Small intestine (tissue), 7 donors: ENCODE data around the gene PRSS57. TPM values are rescaled to one million over a fixed set of nuclear protein-coding genes. Genes with fewer than 3 reads are reported as not detected.

ENCODE experiments used
- DNase-seq, 2 donors: peaks; one replicate each; pipeline versions ENCODE4 v3.0.0 to v3.0.0-alpha.2; 2013
- FAIRE-seq: peaks from 2 replicates; lab custom pipeline; 2012; peaks lifted over from hg19 to GRCh38; lab: Jason Lieb, UNC
- H3K27ac ChIP-seq, 3 donors: one replicate each; pipeline ENCODE4 v1.5.1; 2013; ENCODE audit warnings: low read length in 2 of 3, mild to moderate bottlenecking in 2 of 3, control low read depth in 1 of 3, inconsistent platforms in 1 of 3, low read depth in 1 of 3, moderate library complexity in 1 of 3
- H3K27me3 ChIP-seq, 3 donors: one replicate each; pipeline ENCODE4 v1.6.1; 2013; ENCODE audit warnings: low read length in 3 of 3, inconsistent platforms in 1 of 3; ENCODE audit not compliant: control insufficient read depth in 3 of 3, insufficient read depth in 3 of 3
- H3K36me3 ChIP-seq, 3 donors: one replicate each; pipeline ENCODE4 v1.6.1; 2013; ENCODE audit warnings: low read length in 3 of 3, inconsistent platforms in 1 of 3, low read depth in 1 of 3, mild to moderate bottlenecking in 1 of 3, moderate library complexity in 1 of 3; ENCODE audit not compliant: control insufficient read depth in 3 of 3, insufficient read depth in 2 of 3
- H3K4me1 ChIP-seq, 3 donors: one replicate each; pipeline ENCODE4 v1.6.1; 2013; ENCODE audit warnings: low read length in 2 of 3, inconsistent platforms in 1 of 3, low read depth in 1 of 3, mild to moderate bottlenecking in 1 of 3, moderate library complexity in 1 of 3; ENCODE audit not compliant: control insufficient read depth in 3 of 3, insufficient read depth in 2 of 3
- H3K4me3 ChIP-seq, 3 donors: one replicate each; pipeline ENCODE4 v1.5.1; 2013; ENCODE audit warnings: low read length in 3 of 3, control low read depth in 1 of 3, inconsistent platforms in 1 of 3, low read depth in 1 of 3, mild to moderate bottlenecking in 1 of 3, moderate library complexity in 1 of 3
- H3K9me3 ChIP-seq, 2 donors: one replicate each; pipeline ENCODE4 v1.6.1; 2013; ENCODE audit warnings: low read depth in 1 of 2, low read length in 1 of 2; ENCODE audit not compliant: control insufficient read depth in 2 of 2, insufficient read depth in 1 of 2
- WGBS, 3 donors: extraction: QIAGEN DNeasy Blood & Tissue Kit; methylation state at CpG; one replicate each; pipeline ENCODE4 v1.1.7; 2013; 5-methylcytosine and 5-hydroxymethylcytosine counted together
- polyA plus RNA-seq, 4 donors: library from polyadenylated mRNA; stranded (reverse) in 3 of 4; unstranded in 1 of 4; fragments of 200-250 nt in 3 of 4; fragments of 120-200 nt in 1 of 4; gene quantifications; one replicate each; pipeline versions ENCODE4 v1.2.1 to v1.2.3, GENCODE V29; 2013
- donor health status: healthy with polysubstance abuse.
- donor health status: control.
- donor health status: control.
- donor health status: Bipolar disorder and iron deficiency.
- donor health status: healthy.

PRSS57 gene
- polyA plus RNA-seq, 4 donors: 0.95 TPM; not detected in 3

DNA sequence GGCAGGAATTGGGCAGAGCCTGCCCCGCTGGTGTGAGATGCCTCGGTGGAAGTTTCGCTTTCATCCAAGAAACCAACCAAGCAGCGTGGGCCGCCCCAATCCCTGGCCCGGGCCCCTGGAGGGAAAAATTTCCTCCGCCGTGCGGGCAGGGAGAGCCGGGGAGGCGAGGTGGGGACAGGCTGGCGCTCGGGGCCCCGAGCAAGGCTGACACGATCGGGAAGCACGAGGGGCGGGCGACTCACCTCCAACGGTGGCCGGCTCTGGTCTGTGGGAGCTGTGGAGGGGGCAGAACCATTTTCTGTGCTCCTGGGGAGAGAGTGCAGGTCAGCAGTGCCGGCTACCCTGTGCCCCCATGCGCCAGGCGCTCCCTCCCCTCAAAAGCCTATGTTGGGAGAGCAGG is 43.3 kb downstream of the PRSS57 start:
- WGBS, 3 donors: 87 to 89% (median 89%) methylated on average over 23 to 24 of the region's 24 CpGs
- H3K4me3 ChIP-seq: no peak overlapping the region
- no peak for FAIRE-seq
- H3K36me3 ChIP-seq: peaks cover 28 to 92% (median 30%) of the 10 kb centered on the region in 3 donors
- no peak for DNase-seq
- H3K27ac ChIP-seq: no peak overlapping the region
- H3K4me1 ChIP-seq: peaks cover 0 to 2% (median 0%) of the 10 kb centered on the region in 3 donors
- no peaks in the 10 kb centered on the region for H3K9me3 ChIP-seq
- H3K27me3 ChIP-seq: no peaks in the 10 kb centered on the region

GRCh38 chr19:651114-651818 is 44.0 kb downstream of the PRSS57 start:
- peaks cover 28 to 92% (median 37%) of the 10 kb centered on the region in 3 donors for H3K36me3 ChIP-seq
- no peak for FAIRE-seq
- 93 to 95% (median 95%) methylated on average over 38 to 58 of the region's 58 CpGs for WGBS, 3 donors

DNA sequence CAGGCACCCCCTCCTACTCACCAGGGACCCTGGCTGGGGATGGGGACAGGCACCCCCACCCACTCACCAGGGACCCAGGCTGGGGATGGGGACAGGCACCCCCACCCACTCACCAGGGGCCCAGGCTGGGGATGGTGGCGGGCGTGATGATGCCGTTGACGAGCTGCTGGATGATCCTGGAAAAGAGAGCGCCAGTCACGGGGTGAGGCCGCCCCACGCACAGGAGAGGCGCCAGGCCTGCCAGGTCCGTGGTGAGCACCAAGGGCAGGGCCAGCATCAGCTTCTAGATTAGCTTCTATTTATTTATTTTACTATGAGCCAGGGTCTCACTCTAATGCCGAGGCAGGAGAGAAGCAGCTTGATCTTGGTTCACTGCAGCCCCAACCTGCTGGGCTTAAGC is 45.1 kb downstream of the PRSS57 start:
- no peaks in the 10 kb centered on the region for H3K9me3 ChIP-seq
- 86 to 92% (median 92%) methylated on average over 11 of the region's 11 CpGs for WGBS, 3 donors
- no peak for DNase-seq

More at GRCh38 chr19:651114-651818, 44.0 kb downstream of the PRSS57 start:
- Histone ChIP-seq H3K4me3 (no peak overlapping the region), H3K27ac (no peak overlapping the region), H3K4me1 (no peaks in the 10 kb centered on the region), H3K9me3 (no peaks in the 10 kb centered on the region), H3K27me3 (no peaks in the 10 kb centered on the region)
- DNase-seq: no peak

GRCh38 chr19:648904-649801 is 46.1 kb downstream of the PRSS57 start:
- H3K27ac ChIP-seq: no peak overlapping the region

More for the DNA sequence above, 45.1 kb downstream of the PRSS57 start:
- FAIRE-seq: no peak
- H3K27ac ChIP-seq: no peak overlapping the region
- H3K4me3 ChIP-seq: no peak overlapping the region
- H3K4me1 ChIP-seq: no peaks in the 10 kb centered on the region
- peaks cover 28 to 90% (median 39%) of the 10 kb centered on the region in 3 donors for H3K36me3 ChIP-seq
- no peaks in the 10 kb centered on the region for H3K27me3 ChIP-seq

DNA sequence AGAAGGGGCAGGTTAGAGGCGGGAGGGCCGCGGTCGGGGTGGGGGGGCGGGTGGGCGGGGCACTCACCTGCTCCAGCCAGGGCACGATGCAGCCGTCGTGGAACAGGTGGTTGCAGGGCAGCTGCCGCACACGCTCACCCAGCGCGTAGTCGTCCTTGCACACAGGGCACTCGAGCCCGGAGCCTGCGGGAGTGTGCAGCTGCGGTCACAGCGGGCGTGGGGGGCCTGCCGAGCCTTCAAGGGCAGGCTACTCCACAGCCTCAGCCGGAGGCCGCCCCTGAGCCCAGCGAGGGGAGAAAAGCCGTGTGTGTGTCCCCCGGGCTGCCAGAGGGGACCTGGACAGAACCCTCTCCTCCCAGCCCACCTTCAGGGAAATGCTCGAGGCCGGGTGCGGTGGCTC is 46.9 kb downstream of the PRSS57 start:
- H3K27ac ChIP-seq: no peak overlapping the region
- no peak overlapping the region for H3K4me3 ChIP-seq
- WGBS, 3 donors: 87 to 90% (median 89%) methylated on average over 12 to 29 of the region's 29 CpGs
- no peaks in the 10 kb centered on the region for H3K4me1 ChIP-seq
- no peaks in the 10 kb centered on the region for H3K9me3 ChIP-seq
- peaks cover 26 to 87% (median 39%) of the 10 kb centered on the region in 3 donors for H3K36me3 ChIP-seq
- DNase-seq: no peak
- FAIRE-seq: no peak
- H3K27me3 ChIP-seq: no peaks in the 10 kb centered on the region

More at GRCh38 chr19:648904-649801, 46.1 kb downstream of the PRSS57 start:
- Histone ChIP-seq H3K27me3 (no peaks in the 10 kb centered on the region), H3K9me3 (no peaks in the 10 kb centered on the region), H3K4me3 (no peak overlapping the region), H3K4me1 (no peaks in the 10 kb centered on the region), H3K36me3 (peaks cover 28 to 89% (median 39%) of the 10 kb centered on the region in 3 donors)
- FAIRE-seq: no peak
- DNase-seq: no peak
- 90 to 94% (median 93%) methylated on average over 46 to 53 of the region's 53 CpGs for WGBS, 3 donors

GRCh38 chr19:647566-648284 is 47.5 kb downstream of the PRSS57 start:
- H3K9me3 ChIP-seq: no peaks in the 10 kb centered on the region
- no peaks in the 10 kb centered on the region for H3K27me3 ChIP-seq
- WGBS, 3 donors: 90 to 93% (median 92%) methylated on average over 52 of the region's 52 CpGs
- no peak overlapping the region for H3K4me3 ChIP-seq
- FAIRE-seq: no peak
- DNase-seq: no peak
- H3K36me3 ChIP-seq: peaks cover 21 to 84% (median 39%) of the 10 kb centered on the region in 3 donors
- no peaks in the 10 kb centered on the region for H3K4me1 ChIP-seq
- H3K27ac ChIP-seq: no peak overlapping the region

DNA sequence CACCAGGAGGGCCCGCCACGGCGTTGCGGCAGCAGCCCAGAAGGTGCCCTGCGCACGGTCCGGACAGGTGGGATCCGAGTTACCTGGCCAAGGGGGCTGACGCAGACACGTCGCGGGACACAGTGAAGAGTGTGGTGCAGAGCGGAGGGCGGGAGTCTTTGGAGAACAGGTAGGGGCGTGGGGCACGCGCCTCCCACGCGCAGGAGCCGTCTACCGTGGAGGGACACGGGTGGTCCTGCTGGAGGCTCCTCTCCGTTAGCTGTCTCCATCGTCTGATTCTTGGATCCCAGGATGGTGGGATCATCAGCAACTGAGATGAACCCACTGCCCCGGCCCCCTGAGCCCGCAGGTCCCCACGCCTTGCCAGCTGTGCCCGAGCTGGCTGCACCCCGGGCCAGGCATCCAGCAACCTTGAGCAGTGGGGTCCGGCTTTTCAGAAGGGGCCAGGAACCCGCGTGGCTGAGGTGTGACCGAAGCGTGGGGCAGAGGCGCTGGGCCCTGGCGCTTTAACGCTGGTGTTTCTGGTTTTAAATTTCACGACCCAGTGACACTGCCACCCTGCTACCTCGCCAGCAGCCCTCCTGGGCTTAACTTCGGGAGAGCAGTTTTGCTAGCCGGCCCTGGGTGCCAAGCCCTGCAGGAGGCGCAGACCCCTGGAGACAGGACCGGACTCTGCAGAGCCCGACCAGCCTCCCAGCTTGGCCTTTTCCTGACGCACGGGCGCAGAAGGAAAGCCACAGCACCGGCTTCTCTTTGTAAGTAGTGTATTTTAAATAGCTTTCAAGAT is 48.3 kb downstream of the PRSS57 start:
- peaks cover 15 to 77% (median 36%) of the 10 kb centered on the region in 3 donors for H3K36me3 ChIP-seq
- no peaks in the 10 kb centered on the region for H3K27me3 ChIP-seq
- 94 to 95% (median 94%) methylated on average over 47 to 48 of the region's 48 CpGs for WGBS, 3 donors
- H3K4me3 ChIP-seq: no peak overlapping the region
- DNase-seq (no peak), FAIRE-seq (no peak)
- no peaks in the 10 kb centered on the region for H3K9me3 ChIP-seq
- no peaks in the 10 kb centered on the region for H3K4me1 ChIP-seq
- no peak overlapping the region for H3K27ac ChIP-seq
